Stimulated activated naive CD8-positive, alpha-beta T cell treated with anti-CD3 and anti-CD28 coated beads, Interleukin-15, amount 100 ng/mL, for 72 hours (primary cell): ENCODE measurements around the gene CTNNA2.

Experiments
- ATAC-seq: fragments of 150-1000 bp; cut with Tn5 transposase; 2 replicates; pipeline ENCODE4 v1.10.0; 2021; ENCODE audit warnings: mild to moderate bottlenecking, moderate library complexity
- DNase-seq, 2 donors: peaks; one replicate each; pipeline ENCODE4 v3.0.0; 2021 to 2022
- H3K27ac Mint-ChIP-seq, 2 donors: one replicate each; pipeline ENCODE4 v1.8.0; 2022; ENCODE audit warnings: mild to moderate bottlenecking in 2 of 2, mixed read lengths in 2 of 2, moderate library complexity in 2 of 2
- H3K27me3 Mint-ChIP-seq: one replicate; pipeline ENCODE4 v1.8.0; 2022; ENCODE audit warnings: mixed read lengths
- H3K4me1 Mint-ChIP-seq: one replicate; pipeline ENCODE4 v1.8.0; 2022; ENCODE audit warnings: mild to moderate bottlenecking, mixed read lengths
- H3K4me3 Mint-ChIP-seq, 2 donors: one replicate each; pipeline ENCODE4 v1.8.0; 2022; ENCODE audit warnings: mild to moderate bottlenecking in 2 of 2, mixed read lengths in 2 of 2, moderate library complexity in 1 of 2
- H3K9me3 Mint-ChIP-seq, 2 donors: one replicate each; pipeline ENCODE4 v1.8.0; 2022; ENCODE audit warnings: mixed read lengths in 2 of 2

Gene CTNNA2

DNA sequence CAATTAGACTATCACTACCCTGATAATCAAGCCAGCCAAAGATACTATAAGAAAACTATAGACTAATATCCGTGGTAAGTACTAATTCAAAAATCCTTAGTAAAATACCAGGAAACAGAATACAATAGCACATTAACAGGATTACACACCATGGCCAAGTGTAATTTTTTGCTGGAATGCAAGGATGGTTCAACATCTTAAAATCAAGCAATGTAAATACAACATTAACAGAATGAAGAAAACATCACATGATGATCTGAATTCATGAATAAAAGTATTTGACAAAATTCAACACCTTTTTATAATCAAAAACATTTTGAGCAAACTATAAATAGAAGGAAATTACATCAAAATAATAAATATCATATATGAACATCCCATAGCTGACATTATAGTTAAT is 1142.4 kb downstream of the CTNNA2 start:
- no peaks in the 10 kb centered on the region for H3K27me3 Mint-ChIP-seq
- H3K9me3 Mint-ChIP-seq: peaks cover 4 to 32% of the 10 kb centered on the region in 2 donors
- DNase-seq (no peak), ATAC-seq (no peak)
- H3K4me3 Mint-ChIP-seq: no peak overlapping the region
- H3K27ac Mint-ChIP-seq: no peak overlapping the region
- no peaks in the 10 kb centered on the region for H3K4me1 Mint-ChIP-seq

DNA sequence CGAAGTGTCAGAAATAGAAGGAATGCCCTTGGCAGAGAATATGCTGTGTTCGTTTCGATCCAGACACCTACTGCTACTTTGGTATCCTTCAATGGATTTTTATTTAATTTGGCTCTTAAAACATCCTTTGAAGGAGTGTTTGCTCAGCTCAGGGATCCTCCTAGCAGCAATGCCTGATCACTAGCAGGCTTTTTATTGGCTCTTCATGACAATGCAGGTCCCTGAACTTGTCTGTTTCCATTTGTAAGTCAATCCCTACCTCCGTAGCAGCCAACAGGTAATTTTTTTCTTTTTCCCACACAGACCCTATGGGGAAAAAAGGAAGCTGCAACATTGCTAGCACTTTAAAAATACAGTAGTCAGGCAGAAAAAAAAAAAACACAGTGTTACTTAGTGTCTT is 1157.9 kb downstream of the CTNNA2 start:
- DNase-seq (no peak), ATAC-seq (no peak)
- H3K27ac Mint-ChIP-seq: no peak overlapping the region
- no peak overlapping the region for H3K4me3 Mint-ChIP-seq
- no peaks in the 10 kb centered on the region for H3K9me3 Mint-ChIP-seq
- no peaks in the 10 kb centered on the region for H3K27me3 Mint-ChIP-seq
- no peaks in the 10 kb centered on the region for H3K4me1 Mint-ChIP-seq

- DNase-seq: no peak
- Mint-ChIP-seq H3K4me3 (no peak overlapping the region), H3K4me1 (no peaks in the 10 kb centered on the region), H3K9me3 (peaks cover 0 to 9% of the 10 kb centered on the region in 2 donors), H3K27me3 (no peaks in the 10 kb centered on the region), H3K27ac (no peak overlapping the region)
- ATAC-seq: no peak
Measured at GRCh38 chr2:80687524-80687923, 1174.7 kb downstream of the CTNNA2 start.

DNA sequence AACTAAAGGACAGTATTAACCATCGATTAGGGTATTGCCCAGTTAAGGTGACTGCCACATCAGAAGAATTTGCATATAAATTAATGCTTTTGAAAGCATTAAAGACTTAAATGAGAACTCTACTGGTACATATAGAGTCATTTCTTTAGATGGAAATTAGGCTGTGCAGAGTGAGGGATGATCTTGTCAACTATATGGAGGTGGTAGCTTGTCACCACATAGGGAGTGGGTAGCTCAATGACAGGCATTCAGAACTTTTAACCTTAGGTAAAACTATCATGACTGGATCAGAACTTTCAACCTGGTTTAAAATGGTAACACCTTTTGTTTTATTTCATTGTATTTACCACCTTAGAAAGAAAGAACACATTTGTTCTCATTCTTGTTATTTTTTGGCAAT is 1176.3 kb downstream of the CTNNA2 start:
- Mint-ChIP-seq H3K4me3 (no peak overlapping the region), H3K27me3 (no peaks in the 10 kb centered on the region), H3K4me1 (no peaks in the 10 kb centered on the region), H3K27ac (no peak overlapping the region), H3K9me3 (peaks cover 11 to 21% of the 10 kb centered on the region in 2 donors)
- no peak for ATAC-seq
- DNase-seq: no peak
